ENCODE data around the gene VPS26B.

- TF ChIP-seq POLR2A (IDR thresholded peaks at IDR 0.05) (no peak), CTCF (IDR thresholded peaks at IDR 0.05) (no peak), EP300 (IDR thresholded peaks at IDR 0.05) (no peak)
These were observed 52.9 kb downstream of the VPS26B start for GRCh38 chr11:134277183-134278001.
